Upper lobe of left lung (tissue), 6 donors: ENCODE data around the gene GBF1. TPM values are rescaled to one million over a fixed set of nuclear protein-coding genes. Genes with fewer than 3 reads are reported as not detected.

Experiments
- ATAC-seq, 2 donors: fragments of 200-7000 bp; cut with Tn5 transposase; one replicate each; pipeline ENCODE4 v1.9.1; 2022; ENCODE audit warnings: mild to moderate bottlenecking in 2 of 2, moderate library complexity in 2 of 2; ENCODE audit not compliant: low FRiP score in 2 of 2
- DNase-seq, 2 donors: peaks; one replicate each; pipeline ENCODE4 v3.0.0-alpha.2; 2019 to 2020
- H3K27ac ChIP-seq, 4 donors: fragments of 200-600 bp; sonication (generic); one replicate each; pipeline ENCODE4 v1.5.1; 2016 to 2019
- H3K27me3 ChIP-seq, 4 donors: fragments of 200-600 bp; sonication (generic); one replicate each; pipeline ENCODE4 v1.5.1; 2017 to 2019
- H3K36me3 ChIP-seq, 4 donors: fragments of 200-600 bp; sonication (generic); one replicate each; pipeline ENCODE4 v1.5.1; 2016 to 2019
- H3K4me1 ChIP-seq, 4 donors: fragments of 200-600 bp; sonication (generic); one replicate each; pipeline ENCODE4 v1.5.1; 2018 to 2019
- H3K4me3 ChIP-seq, 4 donors: fragments of 200-600 bp; sonication (generic); one replicate each; pipeline ENCODE4 v1.5.1; 2017 to 2019; ENCODE audit warnings: mild to moderate bottlenecking in 2 of 4, moderate library complexity in 1 of 4
- H3K9me3 ChIP-seq, 4 donors: fragments of 200-600 bp; sonication (generic); one replicate each; pipeline ENCODE4 v1.5.1; 2018 to 2019
- EP300 ChIP-seq, 4 donors: sonication (generic); formaldehyde crosslinking; IDR thresholded peaks; one replicate each; pipeline ENCODE4 v1.5.1; 2017; ENCODE audit warnings: antibody characterized with exemption in 4 of 4, control low read depth in 2 of 4
- POLR2A ChIP-seq, 4 donors: fragments of 450-650 bp; IDR thresholded peaks; one replicate each; pipeline ENCODE4 v1.5.1; 2016 to 2017; ENCODE audit warnings: antibody characterized with exemption in 4 of 4, mild to moderate bottlenecking in 2 of 4
- POLR2AphosphoS5 ChIP-seq, 2 donors: sonication (generic); formaldehyde crosslinking; IDR thresholded peaks; one replicate each; pipeline ENCODE4 v1.5.1; 2017; ENCODE audit warnings: antibody characterized with exemption in 2 of 2
- WGBS, 2 donors: methylation state at CpG; one replicate each; pipeline ENCODE4 v1.1.5; 2017 to 2018; 5-methylcytosine and 5-hydroxymethylcytosine counted together
- total RNA-seq, 6 donors: library from RNA; depleted of rRNA in 4 of 6; stranded (reverse); fragments of >200 nt in 4 of 6; gene quantifications; one replicate each; pipeline versions ENCODE4 v1.1.0 to v1.2.1, GENCODE V29; 2016 to 2021
- TF ChIP-seq, protein P1 (sequence below), 6 experiments: fragments of 450-650 bp in 4 of 6; fragments of 200-600 bp in 2 of 6; sonication (generic) in 2 of 6; IDR thresholded peaks; one replicate each; pipeline ENCODE4 v1.5.1; 2016 to 2019; ENCODE audit warnings: antibody characterized with exemption in 6 of 6
- donor health status: DM: no; HTN: no; CAD: no; lungs with moderate emphysema.
- donor health status: DM: no; HTN: yes; CAD: no; lungs with severe emphysema.

Gene GBF1
- total RNA-seq, 6 donors from 2014 or later, result 36.7 to 59.7 (median 44.4) TPM

DNA sequence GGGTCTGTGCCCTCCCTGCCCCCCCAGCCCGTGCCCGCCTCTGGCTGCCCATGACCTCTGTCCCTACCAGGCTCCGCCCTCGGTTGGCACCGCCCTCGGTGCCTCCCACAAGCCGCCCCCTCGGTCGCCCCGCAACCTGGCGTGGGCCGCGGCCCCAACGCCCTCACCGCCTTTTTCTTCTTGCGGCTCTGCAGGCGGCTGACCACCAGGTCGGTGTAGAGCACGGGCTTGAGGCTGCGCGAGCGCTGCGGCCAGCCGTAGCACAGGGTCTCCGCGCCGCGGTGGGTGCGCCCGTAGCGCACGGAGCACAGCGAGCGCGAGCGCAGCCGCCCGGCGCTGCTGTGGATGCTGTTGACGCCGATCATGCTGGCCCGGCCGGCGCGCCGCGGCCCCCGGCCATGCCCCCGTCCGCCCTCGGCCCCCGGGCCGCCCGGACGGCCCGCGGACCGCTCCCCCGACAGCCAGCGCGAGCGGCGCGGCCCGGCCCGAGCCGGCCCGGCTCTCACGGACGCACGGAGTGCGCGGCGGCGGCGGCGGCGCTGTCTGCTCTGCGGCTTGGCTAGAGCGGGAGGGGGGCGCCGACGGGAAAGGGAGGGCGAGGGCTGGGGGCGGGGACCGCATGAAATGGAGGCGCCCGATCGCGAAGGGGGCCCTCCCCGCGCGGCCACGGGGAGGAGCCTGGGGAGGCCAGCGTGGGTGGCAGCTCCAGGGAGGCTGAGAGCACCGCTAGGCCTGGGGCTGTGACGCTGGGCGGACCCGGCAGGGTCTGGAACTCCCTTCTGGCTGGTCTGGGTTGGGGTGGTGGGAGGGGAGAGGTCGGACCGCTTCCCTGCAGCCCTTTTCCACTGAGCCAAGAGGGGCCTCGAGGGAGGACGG is 163.6 kb downstream of the GBF1 start:
- Histone ChIP-seq H3K9me3 (no peaks in the 10 kb centered on the region), H3K27me3 (peaks cover 0 to 43% (median 24%) of the 10 kb centered on the region in 4 donors), H3K4me3 (peak overlapping the region in 3 of 4 donors; percentile 40 to 55 (median 49)), H3K27ac (no peak overlapping the region), H3K36me3 (no peaks in the 10 kb centered on the region), H3K4me1 (peaks cover 15 to 25% (median 19%) of the 10 kb centered on the region in 4 donors)
- TF ChIP-seq, protein P1, sequence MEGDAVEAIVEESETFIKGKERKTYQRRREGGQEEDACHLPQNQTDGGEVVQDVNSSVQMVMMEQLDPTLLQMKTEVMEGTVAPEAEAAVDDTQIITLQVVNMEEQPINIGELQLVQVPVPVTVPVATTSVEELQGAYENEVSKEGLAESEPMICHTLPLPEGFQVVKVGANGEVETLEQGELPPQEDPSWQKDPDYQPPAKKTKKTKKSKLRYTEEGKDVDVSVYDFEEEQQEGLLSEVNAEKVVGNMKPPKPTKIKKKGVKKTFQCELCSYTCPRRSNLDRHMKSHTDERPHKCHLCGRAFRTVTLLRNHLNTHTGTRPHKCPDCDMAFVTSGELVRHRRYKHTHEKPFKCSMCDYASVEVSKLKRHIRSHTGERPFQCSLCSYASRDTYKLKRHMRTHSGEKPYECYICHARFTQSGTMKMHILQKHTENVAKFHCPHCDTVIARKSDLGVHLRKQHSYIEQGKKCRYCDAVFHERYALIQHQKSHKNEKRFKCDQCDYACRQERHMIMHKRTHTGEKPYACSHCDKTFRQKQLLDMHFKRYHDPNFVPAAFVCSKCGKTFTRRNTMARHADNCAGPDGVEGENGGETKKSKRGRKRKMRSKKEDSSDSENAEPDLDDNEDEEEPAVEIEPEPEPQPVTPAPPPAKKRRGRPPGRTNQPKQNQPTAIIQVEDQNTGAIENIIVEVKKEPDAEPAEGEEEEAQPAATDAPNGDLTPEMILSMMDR (IDR thresholded peaks at IDR 0.05), result no peak
- TF ChIP-seq POLR2AphosphoS5 (IDR thresholded peaks at IDR 0.05), result no peak
- TF ChIP-seq POLR2A (IDR thresholded peaks at IDR 0.05), result no peak
- no peak for TF ChIP-seq EP300 (IDR thresholded peaks at IDR 0.05)
- ATAC-seq, result peak in 1 of 2 donors; percentile 30
- peak in 1 of 2 donors; percentile 89 for DNase-seq
- 2% methylated on average over 28 of the region's 103 CpGs; no CpG with 5 or more reads in 1 of the 2 donors for WGBS, 2 donors

DNA sequence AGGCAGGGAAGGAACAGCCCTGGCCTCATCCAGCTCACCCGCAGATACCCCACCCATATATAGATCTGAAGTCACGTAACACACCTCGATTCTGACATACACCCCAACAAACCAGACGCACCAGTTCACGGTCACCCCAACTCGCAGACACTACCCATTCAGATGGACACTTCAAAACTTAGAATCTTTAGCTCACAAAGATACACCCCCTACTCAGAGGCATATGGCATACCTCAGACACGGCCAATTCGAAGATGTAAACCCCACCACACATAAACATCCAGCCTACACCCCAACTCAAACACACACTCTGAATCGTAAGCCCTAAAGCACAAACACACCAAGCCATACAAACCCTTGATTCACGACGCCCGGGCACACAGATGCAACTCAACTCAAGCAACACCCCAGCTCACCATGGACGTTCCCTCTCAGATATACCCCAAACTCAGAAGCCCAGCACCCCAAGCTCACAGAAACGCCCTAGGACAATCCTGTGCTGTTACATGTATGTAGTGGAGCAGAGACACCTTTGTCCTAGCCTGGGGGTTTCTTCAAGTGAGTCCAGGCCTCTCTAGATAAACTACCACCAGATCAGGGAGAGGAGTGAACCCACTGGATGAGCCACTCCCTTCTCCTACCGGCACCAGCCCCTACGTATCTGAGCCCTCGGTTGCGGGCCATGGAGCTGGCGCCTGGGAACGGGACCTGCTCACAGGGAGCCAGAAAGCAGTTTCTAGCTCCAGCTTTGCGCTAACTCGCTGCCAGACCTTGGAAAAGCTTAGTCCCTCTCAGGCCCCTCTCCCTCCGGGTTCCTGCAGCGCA is 164.5 kb downstream of the GBF1 start:
- WGBS, 2 donors, result 35 to 40% methylated on average over 14 to 24 of the region's 24 CpGs
- TF ChIP-seq POLR2A (IDR thresholded peaks at IDR 0.05) (no peak), POLR2AphosphoS5 (IDR thresholded peaks at IDR 0.05) (no peak), EP300 (IDR thresholded peaks at IDR 0.05) (no peak)
- TF ChIP-seq, protein P1 (IDR thresholded peaks at IDR 0.05), result no peak
- no peaks in the 10 kb centered on the region for H3K36me3 ChIP-seq
- H3K9me3 ChIP-seq, result no peaks in the 10 kb centered on the region
- no peak for DNase-seq
- H3K4me1 ChIP-seq, result peaks cover 15 to 25% (median 19%) of the 10 kb centered on the region in 4 donors
- ATAC-seq, result no peak
- H3K4me3 ChIP-seq, result peak overlapping the region in 3 of 4 donors; percentile 3 to 55 (median 49)
- H3K27me3 ChIP-seq, result peaks cover 0 to 47% (median 25%) of the 10 kb centered on the region in 4 donors
- H3K27ac ChIP-seq, result no peak overlapping the region

DNA sequence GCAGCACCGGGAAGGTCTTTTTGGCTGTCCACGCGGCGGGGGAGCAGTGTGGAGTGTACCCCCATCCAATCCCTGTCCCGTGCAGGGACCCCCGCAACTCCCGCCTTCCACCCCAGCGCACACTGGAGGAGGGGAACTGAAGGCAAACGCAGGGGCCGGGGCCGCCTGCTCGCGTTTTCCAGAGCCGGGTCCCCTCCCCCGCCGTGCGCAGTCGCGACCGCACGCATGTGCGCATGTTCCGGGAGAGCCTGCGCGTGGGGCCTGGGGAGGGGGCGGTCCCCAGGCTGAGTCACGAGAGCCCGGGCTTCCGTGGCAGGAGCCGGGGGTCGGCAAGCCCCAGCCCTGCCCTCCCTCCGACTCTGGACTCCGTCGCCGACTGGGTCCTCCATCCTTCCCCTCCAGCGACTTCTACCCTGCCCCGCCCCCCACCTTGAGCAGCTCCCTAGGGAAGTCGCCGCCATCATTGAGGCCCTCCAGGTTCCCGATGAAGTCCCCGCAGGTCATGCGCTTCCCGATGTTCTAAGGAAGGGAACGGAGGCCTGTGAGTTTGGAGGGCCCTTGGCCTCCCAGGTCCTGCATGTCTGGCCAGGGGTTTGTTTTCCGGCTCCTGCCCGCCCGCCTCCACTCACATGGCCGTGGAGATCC is 165.2 kb downstream of the GBF1 start:
- TF ChIP-seq EP300 (IDR thresholded peaks at IDR 0.05) (no peak), POLR2A (IDR thresholded peaks at IDR 0.05) (no peak), POLR2AphosphoS5 (IDR thresholded peaks at IDR 0.05) (no peak)
- TF ChIP-seq, protein P1 (IDR thresholded peaks at IDR 0.05), result no peak
- DNase-seq (peak in 1 of 2 donors; percentile 83), ATAC-seq (no peak)
- peaks cover 15 to 25% (median 19%) of the 10 kb centered on the region in 4 donors for H3K4me1 ChIP-seq
- no peaks in the 10 kb centered on the region for H3K36me3 ChIP-seq
- no peaks in the 10 kb centered on the region for H3K9me3 ChIP-seq
- peaks cover 0 to 47% (median 25%) of the 10 kb centered on the region in 4 donors for H3K27me3 ChIP-seq
- 3 to 8% methylated on average over 10 to 42 of the region's 48 CpGs for WGBS, 2 donors
- peak overlapping the region in 3 of 4 donors; percentile 3 to 31 (median 20) for H3K4me3 ChIP-seq
- H3K27ac ChIP-seq, result no peak overlapping the region

DNA sequence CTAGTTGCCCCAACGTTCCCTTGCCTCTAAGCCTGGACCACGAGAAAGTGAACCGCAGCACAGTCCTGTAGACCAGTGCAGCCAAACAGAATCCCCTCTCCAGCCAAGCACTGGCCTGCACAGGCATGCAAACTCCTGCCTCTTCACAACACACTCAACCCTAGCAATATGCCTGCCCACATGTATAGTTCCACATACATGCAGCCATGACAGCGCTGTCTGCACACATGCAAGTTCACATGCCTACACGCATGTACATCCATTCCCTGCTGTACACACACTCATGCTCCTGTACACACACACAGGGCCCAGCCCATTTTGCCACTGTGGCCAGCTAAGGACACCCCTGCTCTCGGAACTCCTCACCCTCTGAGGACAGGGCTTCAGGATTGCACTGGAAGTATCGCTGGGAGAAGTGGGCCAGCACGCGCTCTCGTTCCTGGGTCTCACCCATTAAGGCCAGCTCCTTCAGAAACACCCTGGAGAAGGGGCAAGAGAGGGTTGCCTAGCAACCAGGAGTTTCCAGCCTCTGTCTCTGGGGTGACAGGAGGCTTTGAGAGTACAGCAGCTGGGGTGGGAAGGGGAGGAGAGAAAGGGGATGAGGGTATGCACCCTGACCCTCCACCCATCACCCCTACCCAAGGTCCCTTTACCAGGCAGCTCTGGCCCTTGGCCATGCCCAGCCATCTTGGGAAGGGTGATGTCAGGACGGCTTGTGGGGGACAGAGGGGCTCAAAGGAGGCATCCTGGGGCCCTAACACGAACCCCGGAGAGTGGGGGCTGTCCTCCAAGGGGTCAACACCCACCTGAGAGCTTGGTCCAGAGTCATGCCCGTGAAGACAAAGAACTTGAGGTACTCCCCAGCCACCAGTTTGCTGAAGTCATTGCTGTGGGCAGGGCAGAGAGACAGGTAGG is 166.3 kb downstream of the GBF1 start:
- peaks cover 15 to 25% (median 19%) of the 10 kb centered on the region in 4 donors for H3K4me1 ChIP-seq
- ATAC-seq (no peak), DNase-seq (no peak)
- TF ChIP-seq POLR2A (IDR thresholded peaks at IDR 0.05) (no peak), EP300 (IDR thresholded peaks at IDR 0.05) (no peak), POLR2AphosphoS5 (IDR thresholded peaks at IDR 0.05) (no peak)
- TF ChIP-seq, protein P1 (IDR thresholded peaks at IDR 0.05), result no peak
- 79 to 87% methylated on average over 11 to 14 of the region's 14 CpGs for WGBS, 2 donors
- peaks cover 0 to 47% (median 25%) of the 10 kb centered on the region in 4 donors for H3K27me3 ChIP-seq
- H3K9me3 ChIP-seq, result no peaks in the 10 kb centered on the region
- no peak overlapping the region for H3K4me3 ChIP-seq
- H3K27ac ChIP-seq, result no peak overlapping the region
- H3K36me3 ChIP-seq, result no peaks in the 10 kb centered on the region
